ENCODE data around the gene TIAM2.
"Not testable (repeated sequence)": the region's sequence is repeated elsewhere in the genome, so short reads cannot be mapped to it uniquely, and the experiment has no call there.

Gene TIAM2

DNA sequence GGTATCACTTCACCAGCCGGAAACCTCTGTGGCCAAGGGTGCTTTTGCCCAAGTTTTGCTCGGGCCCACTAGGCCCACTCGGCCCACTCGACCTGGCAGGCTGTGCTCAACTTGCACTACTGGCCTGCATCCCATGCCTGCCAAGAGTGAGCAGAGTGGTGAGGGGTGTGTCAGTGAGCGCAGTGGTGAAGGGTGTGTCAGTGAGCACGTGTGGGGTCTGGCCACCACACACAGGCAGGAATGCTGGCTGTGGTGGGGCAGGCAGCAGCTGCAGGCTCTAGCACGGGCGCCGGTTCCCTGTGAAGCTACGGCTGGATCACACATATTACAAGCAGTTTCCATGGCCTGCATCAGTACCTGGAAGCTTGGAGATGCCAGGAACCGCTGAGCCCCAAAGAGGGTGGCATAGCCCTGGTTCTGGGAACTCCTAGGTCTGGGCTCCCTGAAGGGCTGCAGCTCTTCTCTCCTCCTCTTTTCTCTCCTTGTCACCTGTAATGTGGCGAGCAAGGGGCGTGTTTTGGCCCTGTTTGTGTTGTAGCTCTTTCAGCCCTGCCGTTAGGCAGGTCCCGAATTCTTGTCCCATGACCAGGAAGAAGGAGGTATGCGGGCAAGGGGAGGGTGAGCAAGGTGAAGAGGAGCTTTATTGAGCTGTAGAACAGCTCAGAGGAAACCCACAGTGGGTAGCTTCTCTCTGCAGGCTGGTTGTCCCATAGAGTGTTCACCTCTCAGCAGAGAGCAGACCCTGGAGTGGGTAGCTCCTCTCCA lies 217.7 kb downstream of the TIAM2 start:
- DNase-seq: no peak

DNA sequence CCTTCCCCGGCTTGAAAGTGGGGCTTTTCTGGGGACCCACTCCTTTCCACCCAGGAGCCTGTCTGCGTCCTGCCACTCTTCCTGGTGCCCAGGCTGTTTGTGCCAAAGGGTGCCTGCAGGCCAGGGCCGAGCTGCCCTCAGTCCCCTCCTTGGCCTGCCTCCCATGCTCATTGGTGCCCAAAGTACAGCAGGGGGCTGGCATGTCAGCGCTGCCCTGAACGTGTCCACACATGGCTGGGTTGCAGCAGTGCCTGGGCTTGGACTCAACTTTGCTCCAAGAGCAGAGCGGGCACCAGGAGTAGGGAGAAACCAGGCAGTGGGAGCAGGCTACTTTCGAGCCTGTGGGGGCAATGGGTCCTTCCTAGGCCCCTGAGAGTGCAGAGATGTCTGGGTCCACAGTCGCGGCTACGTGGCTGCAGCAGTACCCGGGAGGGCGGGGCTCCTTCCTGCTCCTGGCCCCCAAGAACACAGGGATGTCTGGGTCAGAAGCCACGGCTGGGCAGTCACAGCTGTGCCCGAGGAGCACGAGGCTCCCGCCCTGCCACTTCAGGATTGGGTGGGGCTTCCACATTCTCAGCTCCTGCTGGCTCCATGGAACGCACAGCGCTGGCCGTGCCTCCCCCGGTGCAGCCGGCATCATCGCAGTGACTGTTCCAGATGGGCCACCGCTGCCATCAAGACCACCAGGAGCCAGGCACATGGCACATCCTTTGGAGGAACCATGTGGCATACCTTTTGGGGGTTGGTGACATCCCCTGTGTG lies 218.7 kb downstream of the TIAM2 start:
- no peak for DNase-seq

DNA sequence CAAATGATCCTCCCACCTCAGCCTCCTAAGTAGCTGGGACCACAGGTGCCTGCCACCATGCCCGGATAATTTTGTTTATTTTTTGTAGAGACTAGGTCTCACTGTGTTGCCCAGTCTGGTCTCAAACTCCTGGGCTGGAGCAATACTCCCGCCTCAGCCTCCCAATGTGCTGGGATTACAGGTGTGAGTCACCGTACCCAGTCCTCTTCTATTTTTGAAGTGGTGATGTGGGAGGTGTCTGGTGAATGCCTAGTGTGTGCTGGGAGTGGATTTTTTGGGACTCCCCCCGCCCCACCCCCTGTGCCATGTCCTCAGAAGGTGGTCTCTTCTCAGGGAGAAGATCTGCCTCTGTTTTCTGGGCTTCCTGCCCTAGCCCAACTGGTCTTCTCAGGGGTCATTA lies 220.8 kb downstream of the TIAM2 start:
- DNase-seq: no peak

DNA sequence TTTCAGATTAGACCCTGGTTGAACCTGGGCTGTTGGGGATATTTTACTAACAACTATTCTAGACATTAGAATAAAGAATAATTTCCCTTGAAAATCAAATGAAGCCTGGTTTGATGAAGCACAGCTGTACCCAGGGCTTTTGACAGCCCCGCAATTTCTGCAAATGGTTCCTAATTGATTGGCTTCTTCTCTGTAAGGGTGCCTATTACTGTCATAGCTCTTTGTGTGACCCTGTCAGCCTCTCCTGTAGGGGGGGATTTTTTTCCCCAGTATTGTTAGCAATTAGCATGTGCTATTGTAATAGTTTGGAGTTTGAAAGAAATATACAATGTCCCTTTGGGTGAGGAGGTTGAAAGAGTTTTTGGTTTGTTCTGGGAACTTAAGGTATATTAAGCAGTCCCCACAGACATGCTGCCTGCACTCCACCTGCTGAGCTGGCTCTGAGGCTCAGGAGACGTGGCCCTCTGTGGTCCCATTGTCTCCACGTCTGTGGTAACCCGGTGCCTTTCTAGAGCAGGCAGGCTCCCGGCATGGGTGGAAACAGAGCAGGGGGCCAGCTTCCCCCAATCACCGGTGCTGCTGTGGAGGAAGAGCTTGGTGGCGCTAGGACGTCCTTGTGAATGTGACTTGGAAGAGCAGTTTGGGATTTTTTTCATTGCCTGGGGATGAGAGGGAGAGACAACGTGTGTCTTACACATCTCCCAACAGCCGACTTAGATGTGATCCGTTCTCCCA lies 221.4 kb downstream of the TIAM2 start:
- DNase-seq: peak; percentile 16 to 39

DNA sequence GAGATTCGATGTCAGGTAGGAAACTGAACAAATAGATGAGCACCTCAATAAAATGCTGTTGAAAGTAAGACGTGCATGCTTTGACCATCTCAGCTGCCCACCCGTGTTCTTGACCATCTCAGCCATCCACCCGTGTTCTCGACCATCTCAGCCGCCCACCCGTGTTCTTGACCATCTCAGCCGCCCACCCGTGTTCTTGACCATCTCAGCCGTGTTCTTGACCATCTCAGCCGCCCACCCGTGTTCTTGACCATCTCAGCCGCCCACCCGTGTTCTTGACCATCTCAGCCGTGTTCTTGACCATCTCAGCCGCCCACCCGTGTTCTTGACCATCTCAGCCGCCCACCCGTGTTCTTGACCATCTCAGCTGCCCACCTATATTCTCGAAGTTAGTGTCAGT lies 223.6 kb downstream of the TIAM2 start:
- not testable (repeated sequence) for DNase-seq

DNA sequence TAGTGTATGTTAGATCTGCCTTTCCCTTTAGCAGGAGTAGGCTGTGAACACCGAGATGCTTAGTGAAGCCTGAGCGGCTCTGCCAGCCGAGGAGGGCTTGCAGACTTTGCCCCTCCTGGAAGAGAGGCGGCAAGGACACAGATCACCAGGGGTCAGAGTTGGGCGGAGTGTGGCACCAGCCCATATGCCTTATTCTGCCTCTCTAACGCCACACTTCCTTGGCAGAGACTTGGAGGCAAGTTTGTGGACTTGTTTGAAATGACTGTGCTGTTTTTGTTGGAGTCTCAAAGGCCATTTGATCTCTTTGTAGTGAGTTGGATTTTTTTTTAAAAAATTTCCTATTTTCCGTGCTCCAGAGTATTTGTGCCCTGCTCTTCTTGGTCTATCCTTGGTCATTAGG lies 224.2 kb downstream of the TIAM2 start:
- no peak for DNase-seq

DNA sequence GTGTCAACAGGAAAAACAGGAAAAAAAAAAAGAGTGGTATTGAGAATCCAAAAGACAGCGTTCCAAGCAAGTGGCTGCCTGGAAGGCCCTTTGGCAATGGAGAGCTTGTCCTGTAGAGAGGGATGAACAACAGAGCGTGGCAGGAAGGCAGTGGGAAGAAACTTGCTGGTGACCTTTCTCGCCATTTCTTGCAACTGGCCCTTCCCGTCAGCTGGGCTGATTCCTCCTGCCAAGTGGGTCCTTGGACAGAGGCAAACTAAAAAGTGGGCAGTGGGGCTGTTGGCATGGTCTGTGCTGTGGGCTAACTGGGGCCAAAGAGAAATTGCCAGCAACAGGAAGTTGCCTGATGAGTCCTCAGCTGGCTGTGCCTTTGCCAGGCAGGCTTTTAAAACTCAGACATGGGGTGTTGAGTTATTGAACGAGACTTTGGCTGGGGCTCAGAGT lies 224.8 kb downstream of the TIAM2 start:
- DNase-seq: no peak

DNA sequence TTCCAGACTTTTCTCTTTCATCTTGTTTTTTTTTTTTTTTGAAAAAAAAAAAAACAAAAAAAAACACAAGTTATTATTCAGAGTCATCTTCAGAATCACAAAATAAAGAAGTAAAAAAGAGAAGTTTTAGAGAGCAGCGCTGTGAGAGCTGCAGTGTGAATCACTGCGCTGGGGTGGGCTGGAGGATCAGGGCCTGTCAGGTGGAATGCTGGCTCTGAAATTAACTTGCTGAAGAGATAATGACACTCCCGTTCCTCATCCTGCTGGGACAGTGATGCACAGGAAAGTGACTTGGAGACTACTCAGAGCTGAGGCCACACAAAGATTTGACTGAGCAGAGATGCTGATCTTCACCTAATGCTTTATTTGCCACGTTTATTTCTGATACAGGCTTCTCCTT lies 226.0 kb downstream of the TIAM2 start:
- DNase-seq: no peak

DNA sequence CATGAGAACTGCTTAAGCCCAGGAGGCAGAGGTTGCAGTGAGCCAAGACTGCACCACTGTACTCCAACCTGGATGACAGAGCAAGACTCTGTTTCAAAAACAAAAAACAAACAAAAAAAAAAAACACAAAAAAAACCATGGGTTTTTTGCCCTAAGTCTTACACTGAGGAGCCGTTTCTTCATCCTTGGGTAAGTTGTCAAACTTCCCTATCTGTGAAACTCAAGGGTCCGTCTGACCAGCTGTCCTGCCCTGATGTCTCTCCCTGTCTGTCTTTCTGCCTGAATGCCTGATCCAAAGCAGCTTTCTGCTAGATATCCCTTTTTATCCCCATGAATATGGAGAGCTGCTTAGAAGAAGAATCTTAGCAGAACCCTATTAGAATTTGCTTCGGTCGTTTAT lies 227.4 kb downstream of the TIAM2 start:
- no peak for DNase-seq

DNA sequence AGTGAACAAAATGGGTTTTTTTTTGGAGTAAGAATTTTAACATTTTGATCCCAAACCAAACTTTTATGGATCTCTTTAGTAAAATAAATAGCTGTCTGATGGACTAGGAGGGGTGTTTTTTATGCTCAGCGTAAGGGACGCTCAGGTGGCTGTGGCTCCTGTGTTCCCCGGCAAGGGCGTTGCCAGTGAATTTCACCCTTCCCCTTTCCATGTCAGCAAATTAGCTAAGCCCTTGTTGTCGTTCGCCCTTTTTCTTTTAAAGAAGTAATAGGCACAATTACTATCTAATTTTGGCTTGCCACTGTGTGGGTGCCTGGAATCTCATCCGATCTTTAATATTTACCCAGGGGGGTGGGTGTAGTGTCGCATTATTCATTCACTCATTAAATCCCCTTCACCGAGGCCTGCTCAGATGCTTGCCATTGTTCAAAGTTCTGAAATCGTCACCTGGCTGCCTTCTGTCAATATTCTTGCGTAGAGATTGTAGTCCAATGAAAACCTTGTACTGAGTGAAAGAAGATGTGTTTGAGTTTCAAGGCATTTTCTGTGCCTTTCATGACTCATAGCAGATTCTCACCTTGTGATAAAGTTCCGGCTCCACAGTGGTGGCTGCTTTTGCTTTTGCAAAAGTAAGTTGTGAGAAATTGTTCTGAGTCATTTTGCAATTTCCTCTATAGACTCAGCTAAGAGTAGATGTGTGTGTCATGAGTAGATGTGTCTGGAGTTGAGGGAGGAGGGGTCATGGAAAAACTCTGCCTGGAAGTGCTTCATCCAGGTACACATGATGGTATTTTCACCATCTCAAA lies 228.7 kb downstream of the TIAM2 start:
- no peak for DNase-seq

DNA sequence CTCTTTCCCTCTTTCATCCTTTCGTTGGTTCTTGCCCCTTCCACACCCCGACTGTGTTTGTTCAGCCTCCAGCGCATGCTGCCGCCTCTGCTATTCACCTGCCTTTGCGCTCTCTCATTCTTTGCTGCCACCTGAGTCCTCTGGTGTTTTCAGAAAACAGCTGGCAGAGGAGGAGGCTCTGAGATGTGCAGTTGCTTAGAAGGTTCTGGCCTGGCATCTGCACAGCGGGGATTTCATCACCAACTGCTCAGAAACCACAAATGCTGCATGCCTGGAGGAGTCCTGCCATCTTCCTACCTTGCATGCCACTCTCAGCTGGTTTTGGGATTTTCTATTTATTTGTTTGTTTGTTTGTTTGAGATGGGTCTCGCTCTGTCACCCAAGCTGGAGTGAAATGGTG lies 229.5 kb downstream of the TIAM2 start:
- no peak for DNase-seq

DNA sequence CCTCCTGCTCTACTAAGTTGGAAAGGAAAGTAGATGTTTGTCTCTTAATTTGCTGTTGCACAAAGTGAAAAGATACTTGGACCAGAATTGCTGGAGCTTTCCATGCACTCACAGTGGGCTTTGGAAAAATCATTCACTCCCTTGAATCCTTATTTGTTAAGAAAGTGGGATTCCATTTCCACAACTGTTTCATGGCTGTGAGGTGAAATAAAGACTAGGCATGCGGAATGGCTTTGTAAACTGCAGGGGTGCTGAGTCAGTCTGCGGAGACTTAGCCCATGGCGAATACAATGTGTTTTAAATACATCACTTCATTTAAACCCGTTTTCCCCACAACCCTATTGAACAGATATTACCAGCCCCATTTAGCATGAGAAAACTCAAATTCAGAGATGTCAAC lies 231.9 kb downstream of the TIAM2 start:
- no peak for DNase-seq

DNA sequence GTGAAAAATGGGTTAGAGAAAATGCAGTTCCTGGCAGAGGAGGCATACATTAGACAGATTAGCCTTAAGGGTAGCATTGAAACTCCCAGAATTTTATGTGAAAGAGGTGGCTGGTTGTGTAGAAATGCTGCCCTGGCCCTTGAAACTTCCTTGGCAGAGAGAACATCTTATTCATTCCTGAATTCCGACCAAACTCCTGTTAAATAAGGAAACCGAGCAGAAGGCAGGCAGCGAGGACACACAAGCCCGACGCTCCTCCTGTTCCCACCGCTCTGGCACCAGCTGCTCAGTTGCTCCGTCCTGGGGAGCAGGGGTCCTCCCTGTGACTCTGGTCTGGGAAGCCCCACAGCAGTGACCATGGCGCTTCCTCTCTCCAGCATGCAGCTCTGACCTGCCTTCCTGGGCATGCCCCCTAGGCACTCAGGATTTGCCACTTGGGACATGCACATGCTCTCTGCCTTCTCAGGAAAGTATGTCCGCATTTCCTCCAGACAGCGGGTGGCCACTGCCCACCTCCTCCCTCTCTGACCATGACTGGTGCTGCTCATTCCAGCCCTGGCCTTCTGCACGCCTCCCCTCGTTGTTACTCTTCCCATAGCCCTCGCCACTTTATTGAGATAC lies 233.5 kb downstream of the TIAM2 start:
- DNase-seq: no peak

DNA sequence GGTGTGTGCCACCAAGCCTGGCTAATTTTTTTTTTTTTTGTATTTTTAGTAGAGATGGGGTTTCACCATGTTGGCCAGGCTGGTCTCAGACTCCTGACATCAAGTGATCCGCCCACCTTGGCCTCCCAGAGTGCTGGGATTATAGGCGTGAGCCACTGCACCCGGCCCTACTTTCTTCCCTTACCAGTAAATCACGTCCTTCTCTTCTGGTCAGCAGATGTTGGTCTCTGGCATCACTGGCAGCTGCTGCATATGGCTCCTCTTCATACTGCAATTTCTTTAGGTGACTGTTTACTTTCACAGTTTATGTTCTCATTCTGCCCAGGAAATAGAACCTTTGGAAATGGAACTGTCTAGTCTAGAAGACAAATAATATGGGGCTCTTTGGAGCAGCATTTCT lies 235.9 kb downstream of the TIAM2 start:
- DNase-seq: not testable (repeated sequence)

DNA sequence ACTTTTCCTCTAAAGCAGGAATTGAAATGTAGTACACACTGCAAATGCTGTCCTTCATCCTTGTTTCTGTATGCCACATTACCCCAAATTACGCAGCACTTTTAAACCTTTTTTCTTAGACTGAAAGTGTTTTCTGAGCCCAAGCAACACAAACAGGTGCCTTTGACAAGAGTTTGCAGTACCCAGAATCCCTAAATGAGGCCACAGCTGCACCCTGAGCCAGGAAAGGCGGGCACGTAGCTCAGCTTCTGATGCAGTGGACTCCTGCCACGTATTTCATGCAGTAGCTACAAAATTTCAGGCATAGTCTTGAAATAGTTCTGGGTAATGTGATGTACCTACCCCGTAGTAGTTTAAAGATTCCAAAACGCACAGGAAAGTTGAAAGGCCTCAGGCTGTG lies 237.7 kb downstream of the TIAM2 start:
- no peak for DNase-seq

DNA sequence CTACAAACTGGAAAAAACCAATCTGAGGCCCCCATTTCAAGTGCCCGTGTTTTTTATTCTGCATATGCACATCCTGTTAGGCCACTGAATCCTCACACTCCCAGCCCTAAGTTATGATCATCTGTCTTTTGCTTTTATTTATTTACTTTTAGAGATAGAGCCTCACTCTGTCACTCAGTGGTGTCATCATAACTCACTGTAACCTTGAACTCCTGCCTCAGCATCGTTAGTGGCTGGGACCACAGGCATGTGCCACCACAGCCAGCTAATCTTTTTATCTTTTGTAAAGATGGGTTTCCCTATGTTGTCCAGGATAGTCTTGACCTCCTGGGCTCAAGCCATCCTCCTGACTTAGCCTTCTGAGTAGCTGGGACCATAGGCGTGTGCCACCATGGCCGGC lies 239.1 kb downstream of the TIAM2 start:
- no peak for DNase-seq

DNA sequence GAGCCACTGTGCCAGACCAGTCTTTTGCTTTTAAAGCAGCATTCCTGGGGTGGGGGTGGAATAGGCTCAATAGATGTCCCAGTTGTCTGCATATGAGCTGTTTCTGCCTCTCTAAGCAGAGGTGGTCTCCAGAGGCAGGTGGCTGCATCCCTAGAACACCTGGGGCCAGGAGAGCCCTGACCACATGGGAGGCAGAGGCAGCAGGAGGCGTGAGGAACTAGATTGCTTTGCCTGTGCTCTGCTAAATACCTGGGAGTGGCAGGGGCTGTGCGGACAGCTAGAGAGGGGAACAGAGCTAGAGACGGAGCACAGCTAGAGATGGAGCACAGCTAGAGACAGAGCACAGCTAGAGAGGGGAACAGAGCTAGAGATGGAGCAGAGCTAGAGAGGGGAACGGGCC lies 239.6 kb downstream of the TIAM2 start:
- DNase-seq: no peak

DNA sequence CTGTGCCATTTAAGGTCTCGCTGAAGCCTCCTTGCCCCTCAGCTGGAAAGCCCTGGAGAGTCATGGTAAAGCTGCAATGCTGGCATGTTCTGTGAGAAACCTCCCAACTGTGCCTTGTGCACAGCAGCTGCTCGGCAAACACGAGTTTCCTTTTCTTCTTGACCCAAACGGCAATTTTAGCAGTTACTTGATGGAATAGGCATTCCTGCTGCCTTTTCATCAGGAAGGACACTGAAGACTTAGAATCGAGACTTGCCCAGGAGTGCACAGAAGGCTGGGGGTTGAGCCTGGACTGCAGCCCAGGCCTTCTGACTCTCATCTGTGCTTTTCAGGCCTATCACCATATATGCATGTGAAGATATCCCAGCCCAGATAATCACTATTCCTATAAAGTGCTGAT lies 240.0 kb downstream of the TIAM2 start:
- no peak for DNase-seq

DNA sequence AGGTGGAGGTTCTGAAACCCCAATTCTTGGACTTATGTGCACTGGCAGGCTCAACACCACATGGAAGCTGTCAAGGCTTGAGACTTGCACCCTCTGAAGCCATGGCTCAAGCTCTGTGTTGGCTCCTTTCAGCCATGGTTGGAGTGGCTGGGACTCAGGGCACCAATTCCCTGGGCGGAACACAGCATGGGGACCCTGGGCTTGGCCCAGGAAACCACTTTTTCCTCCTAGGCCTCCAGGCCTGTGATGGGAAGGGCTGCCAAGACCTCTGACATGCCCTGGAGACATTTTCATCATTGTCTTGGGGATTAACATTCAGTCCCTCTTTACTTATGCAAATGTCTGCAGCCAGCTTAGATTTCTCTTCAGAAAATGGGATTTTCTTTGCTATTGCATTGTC lies 242.5 kb downstream of the TIAM2 start:
- no peak for DNase-seq

DNA sequence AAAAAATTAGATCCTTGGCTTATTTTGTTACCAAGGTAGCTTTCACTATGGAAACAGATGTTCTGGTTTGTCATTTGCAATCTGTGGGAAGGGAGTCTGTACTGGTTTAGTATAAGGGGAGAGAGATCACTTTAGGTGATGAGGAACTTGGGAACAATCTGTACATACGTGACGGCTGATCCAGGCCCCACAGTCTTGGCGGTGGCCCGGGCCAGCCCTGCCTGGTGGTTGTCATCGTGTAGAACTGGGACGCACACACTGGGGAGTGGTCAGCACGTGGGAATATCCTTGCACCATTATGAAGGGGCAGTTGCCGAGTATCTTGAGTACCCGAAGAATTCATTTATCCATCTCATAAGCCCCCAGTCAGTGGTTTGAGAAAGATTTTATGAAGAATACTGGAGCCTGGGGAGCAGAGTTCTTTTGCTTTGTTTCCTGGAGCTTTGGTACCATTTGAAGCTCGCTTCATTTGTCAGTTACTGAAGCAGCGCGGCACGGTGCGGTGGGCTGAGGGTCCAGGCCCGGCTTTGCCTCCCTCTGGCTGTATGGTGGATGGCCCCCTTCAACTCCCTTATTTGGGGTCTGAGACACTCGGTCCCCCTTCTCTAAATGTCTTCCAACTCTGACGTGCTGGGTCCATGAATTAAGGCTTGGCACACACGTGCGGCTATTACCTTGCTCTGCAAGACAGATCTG lies 245.9 kb downstream of the TIAM2 start:
- DNase-seq: no peak

DNA sequence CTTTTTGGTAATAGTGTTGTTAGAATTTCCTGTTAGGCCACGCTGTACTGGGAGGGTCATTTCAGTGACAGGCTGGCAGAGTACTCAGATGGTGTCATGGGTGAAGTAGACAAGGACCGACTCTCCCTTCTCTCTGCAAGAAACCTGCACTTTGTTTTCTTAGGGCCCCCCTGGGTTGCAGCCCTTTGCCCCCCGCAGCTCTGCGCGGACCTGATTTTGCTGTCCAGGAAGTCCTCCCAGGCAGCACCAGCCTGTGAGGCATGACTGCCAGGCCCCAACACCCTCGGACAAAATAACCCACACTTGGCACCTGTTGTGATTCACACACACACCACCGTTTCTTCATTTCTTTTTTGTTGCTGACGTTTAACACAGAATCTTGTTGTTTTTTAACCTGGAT lies 246.9 kb downstream of the TIAM2 start:
- DNase-seq: no peak

DNA sequence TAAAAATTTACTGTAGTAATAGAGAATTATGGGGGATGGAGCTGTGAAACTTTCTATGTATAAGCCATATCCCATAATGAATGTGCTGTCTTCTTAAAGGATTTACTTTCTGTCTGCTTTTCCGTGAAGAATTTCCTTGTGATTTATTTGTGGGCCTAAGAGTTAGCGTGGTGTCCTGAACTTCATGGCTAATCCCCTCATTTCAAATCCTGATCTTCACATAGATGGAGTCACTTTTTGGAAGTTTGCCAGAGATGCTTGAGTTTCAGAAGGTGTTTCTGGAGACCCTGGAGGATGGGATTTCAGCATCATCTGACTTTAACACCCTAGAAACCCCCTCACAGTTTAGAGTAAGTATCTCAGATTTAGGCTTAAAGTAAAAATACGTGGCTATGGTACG lies 249.3 kb downstream of the TIAM2 start:
- no peak for DNase-seq

Data from NCI-H526 (cell line).